Prostate gland (tissue), 2 donors: Measurements from ENCODE around the gene TDRD1. TPM values are rescaled to one million over a fixed set of nuclear protein-coding genes. Genes with fewer than 3 reads are reported as not detected.

ENCODE experiments used
- DNase-seq: peaks from one replicate; pipeline ENCODE4 v3.0.0-alpha.2; 2019; ENCODE audit warnings: low spot score
- H3K27ac ChIP-seq, 2 donors: fragments of 200-600 bp; sonication (generic); 2 replicates each; pipeline ENCODE4 v1.5.1; 2017 to 2019
- H3K27me3 ChIP-seq: fragments of 200-600 bp; sonication (generic); replicated peaks from 2 replicates; pipeline ENCODE4 v1.5.1; 2019; ENCODE audit not compliant: insufficient read depth
- H3K36me3 ChIP-seq, 2 donors: fragments of 200-600 bp; sonication (generic); 1 replicate in 1 of 2; 2 replicates in 1 of 2; pipeline versions ENCODE4 v1.5.1 to v1.8.1; 2017 to 2019
- H3K4me1 ChIP-seq: fragments of 200-600 bp; sonication (generic); replicated peaks from 2 replicates; pipeline ENCODE4 v1.5.1; 2019
- H3K4me3 ChIP-seq, 2 donors: fragments of 200-600 bp; sonication (generic); 2 replicates each; pipeline ENCODE4 v1.5.1; 2017 to 2019
- H3K9me3 ChIP-seq: fragments of 200-600 bp; sonication (generic); 2 replicates; pipeline ENCODE4 v1.5.1; 2017
- POLR2A ChIP-seq: fragments of 450-650 bp; IDR thresholded peaks from one replicate; pipeline ENCODE4 v1.6.1; 2016; ENCODE audit warnings: antibody characterized with exemption, mild to moderate bottlenecking
- POLR2AphosphoS5 ChIP-seq: sonication (generic); formaldehyde crosslinking; IDR thresholded peaks from one replicate; pipeline ENCODE4 v1.6.1; 2017; ENCODE audit warnings: antibody characterized with exemption
- WGBS: methylation state at CpG from one replicate; pipeline ENCODE4 v1.1.5; 2018; 5-methylcytosine and 5-hydroxymethylcytosine counted together
- intact Hi-C: fragments of 100-400 bp; cut with DNase I; formaldehyde crosslinking; loops from one replicate; pipeline ENCODE4 v1.14.2; 2022
- total RNA-seq, 2 donors: library from RNA; depleted of rRNA; stranded (reverse); fragments of >200 nt; gene quantifications; one replicate each; pipeline ENCODE4 v1.1.0, GENCODE V29; 2016
- TF ChIP-seq, protein P1 (sequence below), 4 experiments: fragments of 200-600 bp in 2 of 4; fragments of 450-650 bp in 2 of 4; sonication (generic) in 2 of 4; IDR thresholded peaks; 1 replicate in 3 of 4; 2 replicates in 1 of 4; pipeline ENCODE4 v1.5.1; 2016 to 2019; ENCODE audit warnings: antibody characterized with exemption in 4 of 4, mild to moderate bottlenecking in 2 of 4, moderate library complexity in 2 of 4

Gene TDRD1
- total RNA-seq, 2 donors from 2014 or later = 16.0 TPM; not detected in 1

DNA sequence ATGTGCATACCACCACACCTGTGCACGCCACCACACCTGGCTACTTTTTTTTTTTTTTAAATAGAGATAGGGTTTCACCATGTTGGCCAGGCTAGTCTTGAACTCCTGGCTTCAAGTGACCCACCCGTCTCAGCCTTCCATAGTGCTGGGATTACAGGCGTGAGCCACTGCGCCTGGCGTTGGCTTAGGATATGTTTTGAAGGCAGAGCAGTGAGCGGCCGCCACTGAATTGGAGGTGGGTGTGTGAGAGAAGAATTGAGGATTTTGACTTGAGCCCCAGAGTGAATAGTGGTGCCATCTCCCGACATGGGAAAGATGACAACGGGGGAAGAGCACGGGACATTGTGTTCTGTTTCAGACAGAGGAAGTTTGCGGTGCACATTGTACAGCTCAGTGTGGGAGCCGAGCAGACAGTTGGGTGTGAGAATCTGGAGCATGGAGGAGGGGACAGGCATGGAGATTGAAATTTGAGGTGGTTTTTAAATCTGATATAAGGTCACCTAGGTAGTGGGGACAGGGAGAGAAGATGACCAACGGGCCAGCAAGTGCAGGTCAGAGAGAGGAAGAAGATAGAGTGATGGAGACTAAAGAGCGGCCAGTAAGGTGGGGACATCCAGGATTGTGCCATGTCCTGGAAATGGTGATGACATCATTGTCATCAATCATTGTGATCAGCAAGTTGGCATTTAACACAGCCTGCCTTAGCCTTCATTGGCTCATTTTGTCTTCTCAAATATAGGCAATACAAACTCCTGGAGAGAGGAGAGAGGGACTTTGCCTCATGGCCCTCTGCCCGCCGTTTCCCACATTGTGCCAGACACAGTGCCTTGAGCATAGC lies 95.7 kb downstream of the TDRD1 start:
- no peaks in the 10 kb centered on the region for H3K4me1 ChIP-seq
- DNase-seq = no peak
- no peak overlapping the region for H3K27ac ChIP-seq
- H3K4me3 ChIP-seq = no peak overlapping the region
- WGBS = 94% methylated on average over 16 of the region's 16 CpGs
- no peaks in the 10 kb centered on the region for H3K9me3 ChIP-seq
- H3K27me3 ChIP-seq = no peaks in the 10 kb centered on the region
- intact Hi-C loops = no loop called here
- H3K36me3 ChIP-seq = no peaks in the 10 kb centered on the region
- TF ChIP-seq POLR2AphosphoS5 (no peak), POLR2A (no peak)
- TF ChIP-seq, protein P1, sequence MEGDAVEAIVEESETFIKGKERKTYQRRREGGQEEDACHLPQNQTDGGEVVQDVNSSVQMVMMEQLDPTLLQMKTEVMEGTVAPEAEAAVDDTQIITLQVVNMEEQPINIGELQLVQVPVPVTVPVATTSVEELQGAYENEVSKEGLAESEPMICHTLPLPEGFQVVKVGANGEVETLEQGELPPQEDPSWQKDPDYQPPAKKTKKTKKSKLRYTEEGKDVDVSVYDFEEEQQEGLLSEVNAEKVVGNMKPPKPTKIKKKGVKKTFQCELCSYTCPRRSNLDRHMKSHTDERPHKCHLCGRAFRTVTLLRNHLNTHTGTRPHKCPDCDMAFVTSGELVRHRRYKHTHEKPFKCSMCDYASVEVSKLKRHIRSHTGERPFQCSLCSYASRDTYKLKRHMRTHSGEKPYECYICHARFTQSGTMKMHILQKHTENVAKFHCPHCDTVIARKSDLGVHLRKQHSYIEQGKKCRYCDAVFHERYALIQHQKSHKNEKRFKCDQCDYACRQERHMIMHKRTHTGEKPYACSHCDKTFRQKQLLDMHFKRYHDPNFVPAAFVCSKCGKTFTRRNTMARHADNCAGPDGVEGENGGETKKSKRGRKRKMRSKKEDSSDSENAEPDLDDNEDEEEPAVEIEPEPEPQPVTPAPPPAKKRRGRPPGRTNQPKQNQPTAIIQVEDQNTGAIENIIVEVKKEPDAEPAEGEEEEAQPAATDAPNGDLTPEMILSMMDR (IDR thresholded peaks at IDR 0.05) = no peak

DNA sequence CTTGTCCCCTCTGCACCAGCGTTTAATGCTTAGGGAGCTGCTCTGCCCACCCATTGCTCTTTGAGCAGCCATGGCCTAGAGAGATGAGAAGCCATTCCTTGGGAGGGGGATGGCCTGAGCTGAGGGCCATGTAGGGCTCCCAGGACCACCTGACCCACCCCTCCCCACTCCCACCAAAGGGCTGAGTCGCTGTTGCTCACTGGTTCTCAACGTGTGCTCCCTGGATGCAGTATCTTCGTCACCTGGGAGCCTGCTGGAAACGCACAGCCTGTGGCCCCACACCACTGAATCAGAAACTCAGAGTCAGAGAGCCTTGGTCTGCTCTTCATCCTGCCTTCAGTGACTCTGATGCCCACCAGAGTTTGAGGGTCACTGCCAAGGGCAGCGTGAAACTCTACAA lies 96.9 kb downstream of the TDRD1 start:
- TF ChIP-seq, protein P1 (IDR thresholded peaks at IDR 0.05) = no peak
- TF ChIP-seq POLR2AphosphoS5 (no peak), POLR2A (no peak)
- H3K27ac ChIP-seq = no peak overlapping the region
- H3K4me3 ChIP-seq = no peak overlapping the region
- DNase-seq = no peak
- 88% methylated on average over 6 of the region's 6 CpGs for WGBS
- no peaks in the 10 kb centered on the region for H3K9me3 ChIP-seq
- no peaks in the 10 kb centered on the region for H3K27me3 ChIP-seq
- intact Hi-C loops = no loop called here
- no peaks in the 10 kb centered on the region for H3K36me3 ChIP-seq
- peaks cover 3% of the 10 kb centered on the region for H3K4me1 ChIP-seq

DNA sequence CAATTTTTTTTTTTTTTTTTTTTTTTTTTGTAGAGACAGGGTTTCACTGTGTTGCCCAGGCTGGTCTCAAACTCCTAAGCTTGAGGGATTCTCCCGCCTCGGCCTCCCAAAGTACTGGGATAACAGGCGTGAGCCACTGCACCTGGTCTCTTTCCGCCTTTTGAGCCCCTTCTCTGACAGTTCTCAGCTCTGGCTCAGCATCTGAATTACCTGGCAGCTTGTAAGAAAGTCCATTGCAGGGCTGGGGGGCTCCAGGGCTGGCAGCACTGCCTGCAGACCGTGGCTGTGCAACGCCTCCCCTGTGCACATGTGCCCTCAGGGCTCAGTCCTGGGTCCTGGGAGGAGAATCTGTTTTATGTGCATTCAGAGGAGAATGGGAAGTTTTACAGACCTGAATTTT lies 97.5 kb downstream of the TDRD1 start:
- no peak overlapping the region for H3K4me3 ChIP-seq
- intact Hi-C loops = no loop called here
- no peaks in the 10 kb centered on the region for H3K27me3 ChIP-seq
- peaks cover 3% of the 10 kb centered on the region for H3K4me1 ChIP-seq
- 90% methylated on average over 6 of the region's 6 CpGs for WGBS
- no peak overlapping the region for H3K27ac ChIP-seq
- H3K9me3 ChIP-seq = no peaks in the 10 kb centered on the region
- TF ChIP-seq POLR2AphosphoS5 (no peak), POLR2A (no peak)
- H3K36me3 ChIP-seq = no peaks in the 10 kb centered on the region
- DNase-seq = no peak

DNA sequence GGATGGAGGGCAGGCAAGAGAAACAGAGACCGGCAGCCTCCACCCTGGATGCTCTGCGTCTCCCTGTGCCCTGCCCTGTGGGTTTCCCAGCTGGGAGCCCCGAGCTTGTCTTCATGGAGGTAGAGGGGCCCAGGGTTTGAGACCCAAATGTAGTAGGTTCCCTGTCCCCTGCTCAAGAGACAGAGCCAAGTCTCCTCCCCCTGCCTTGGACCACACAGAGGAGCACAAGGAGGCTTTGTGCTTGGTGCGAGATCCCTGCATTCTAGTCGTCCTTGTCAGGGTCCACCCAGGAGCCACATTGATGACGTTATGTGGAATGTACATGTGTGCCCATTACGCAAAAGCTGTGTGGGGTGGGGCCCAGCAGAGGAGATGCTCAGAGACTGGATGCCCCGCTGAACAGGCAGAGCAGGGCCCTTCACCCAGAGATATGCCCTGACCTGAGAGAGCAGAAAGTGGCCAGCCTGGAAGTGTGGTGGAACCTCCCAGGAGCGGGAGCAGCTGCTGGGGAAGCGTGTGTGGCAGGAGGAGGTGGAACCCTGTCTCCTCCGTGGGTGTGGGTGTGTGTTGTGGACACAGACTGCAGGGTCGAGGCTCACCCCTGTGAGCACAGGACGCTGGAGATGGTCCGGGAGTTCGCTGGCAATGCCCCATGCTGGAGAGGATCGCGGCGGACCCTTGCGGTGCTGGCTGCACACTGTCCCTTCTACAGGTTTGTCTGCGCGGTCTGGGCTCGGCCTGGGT lies 99.2 kb downstream of the TDRD1 start:
- Histone ChIP-seq H3K9me3 (no peaks in the 10 kb centered on the region), H3K36me3 (no peaks in the 10 kb centered on the region), H3K4me3 (no peak overlapping the region), H3K4me1 (peaks cover 3% of the 10 kb centered on the region), H3K27ac (no peak overlapping the region), H3K27me3 (no peaks in the 10 kb centered on the region)
- DNase-seq = no peak
- TF ChIP-seq POLR2AphosphoS5 (no peak), POLR2A (no peak)
- TF ChIP-seq, protein P1 (IDR thresholded peaks at IDR 0.05) = no peak
- WGBS = 85% methylated on average over 17 of the region's 22 CpGs
- intact Hi-C loops = no loop called here

DNA sequence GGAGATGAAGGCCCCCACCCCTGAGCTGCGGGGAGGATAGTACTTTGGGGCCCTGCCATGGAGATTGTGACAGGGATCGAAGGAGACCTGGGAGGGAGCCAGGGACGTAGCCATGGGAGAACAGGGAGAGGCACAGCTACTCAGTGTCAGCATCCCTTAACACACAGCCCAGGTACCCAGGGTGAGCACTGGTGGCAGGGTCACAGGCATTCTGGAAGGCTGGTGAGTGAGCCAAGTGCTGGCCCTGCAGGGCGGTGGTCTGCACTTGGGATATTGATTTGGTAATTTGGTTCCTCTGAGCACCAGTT lies 99.7 kb downstream of the TDRD1 start:
- TF ChIP-seq, protein P1 (IDR thresholded peaks at IDR 0.05) = no peak
- TF ChIP-seq POLR2AphosphoS5 (no peak), POLR2A (no peak)
- DNase-seq = no peak
- Histone ChIP-seq H3K27ac (no peak overlapping the region), H3K4me1 (peaks cover 3% of the 10 kb centered on the region), H3K9me3 (no peaks in the 10 kb centered on the region), H3K36me3 (no peaks in the 10 kb centered on the region), H3K4me3 (no peak overlapping the region), H3K27me3 (no peaks in the 10 kb centered on the region)
- 75% methylated on average over 4 of the region's 4 CpGs for WGBS
- intact Hi-C loops = no loop called here
